GM19035 (cell line): ENCODE measurements around the gene PUSL1.
A peak's percentile ranks its signal among the peaks of the same experiment; 100 is the strongest.
"Not testable (repeated sequence)": the region's sequence is repeated elsewhere in the genome, so short reads cannot be mapped to it uniquely, and the experiment has no call there.

Source experiments
- ATAC-seq: cut with Tn5 transposase; IDR thresholded peaks from one replicate; pipeline ENCODE4 v1.9.1; 2021; ENCODE audit not compliant: unreplicated experiment

PUSL1 gene

DNA sequence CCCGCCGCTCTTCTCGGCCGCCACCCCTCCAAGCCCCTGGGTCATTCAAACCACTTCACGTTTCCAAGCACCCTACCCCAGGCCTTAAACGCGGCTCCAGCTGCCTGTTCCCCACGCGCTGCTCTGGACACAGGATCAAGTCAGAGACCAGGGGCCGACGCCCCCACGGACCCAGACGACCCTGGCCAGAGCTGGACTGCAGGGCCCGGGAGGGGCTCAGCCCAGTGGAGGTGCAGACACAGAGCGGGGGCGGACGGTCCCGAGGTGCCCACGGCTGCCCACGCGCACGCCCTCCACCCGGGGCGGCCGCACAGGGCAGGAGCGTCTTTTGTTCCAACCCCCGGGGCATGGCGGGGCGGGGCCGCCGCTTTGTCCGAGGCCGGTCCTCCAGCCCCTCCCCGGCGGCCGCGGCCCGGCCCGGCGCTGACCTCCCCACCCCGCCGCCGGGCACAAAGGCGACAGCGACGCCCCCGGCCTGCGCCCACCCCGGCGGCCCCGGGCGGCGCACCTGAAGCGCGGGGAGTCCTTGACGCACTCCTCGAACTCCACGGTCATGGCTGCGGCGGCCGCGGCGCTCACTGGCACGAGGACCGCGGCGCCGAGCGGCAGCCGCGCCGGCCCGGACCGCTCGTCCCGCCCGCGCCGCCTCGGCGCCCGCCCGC lies 1.0 kb upstream of the PUSL1 start:
- peak; percentile 8 for ATAC-seq

DNA sequence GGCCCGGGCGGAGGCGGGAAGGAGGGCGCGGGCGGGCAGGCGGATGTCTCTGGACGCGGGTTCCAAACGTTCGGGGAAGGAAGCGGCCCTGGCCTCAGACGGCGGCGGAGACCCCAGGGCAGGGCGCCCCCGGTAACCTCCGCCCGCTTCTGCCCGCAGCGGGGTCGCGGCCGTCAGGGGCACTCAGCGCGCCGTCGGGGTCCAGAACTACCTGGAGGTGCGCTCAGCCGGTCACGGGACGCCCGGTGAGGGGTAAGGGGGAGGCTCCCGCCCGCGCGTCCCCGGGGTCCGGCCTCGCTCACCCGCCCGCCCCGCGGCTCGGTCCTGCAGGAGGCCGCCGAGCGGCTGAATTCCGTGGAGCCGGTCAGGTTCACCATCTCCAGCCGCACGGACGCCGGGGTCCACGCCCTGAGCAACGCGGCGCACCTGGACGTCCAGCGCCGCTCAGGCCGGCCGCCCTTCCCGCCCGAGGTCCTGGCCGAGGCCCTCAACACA lies 406 bp downstream of the PUSL1 start:
- ATAC-seq: no peak

DNA sequence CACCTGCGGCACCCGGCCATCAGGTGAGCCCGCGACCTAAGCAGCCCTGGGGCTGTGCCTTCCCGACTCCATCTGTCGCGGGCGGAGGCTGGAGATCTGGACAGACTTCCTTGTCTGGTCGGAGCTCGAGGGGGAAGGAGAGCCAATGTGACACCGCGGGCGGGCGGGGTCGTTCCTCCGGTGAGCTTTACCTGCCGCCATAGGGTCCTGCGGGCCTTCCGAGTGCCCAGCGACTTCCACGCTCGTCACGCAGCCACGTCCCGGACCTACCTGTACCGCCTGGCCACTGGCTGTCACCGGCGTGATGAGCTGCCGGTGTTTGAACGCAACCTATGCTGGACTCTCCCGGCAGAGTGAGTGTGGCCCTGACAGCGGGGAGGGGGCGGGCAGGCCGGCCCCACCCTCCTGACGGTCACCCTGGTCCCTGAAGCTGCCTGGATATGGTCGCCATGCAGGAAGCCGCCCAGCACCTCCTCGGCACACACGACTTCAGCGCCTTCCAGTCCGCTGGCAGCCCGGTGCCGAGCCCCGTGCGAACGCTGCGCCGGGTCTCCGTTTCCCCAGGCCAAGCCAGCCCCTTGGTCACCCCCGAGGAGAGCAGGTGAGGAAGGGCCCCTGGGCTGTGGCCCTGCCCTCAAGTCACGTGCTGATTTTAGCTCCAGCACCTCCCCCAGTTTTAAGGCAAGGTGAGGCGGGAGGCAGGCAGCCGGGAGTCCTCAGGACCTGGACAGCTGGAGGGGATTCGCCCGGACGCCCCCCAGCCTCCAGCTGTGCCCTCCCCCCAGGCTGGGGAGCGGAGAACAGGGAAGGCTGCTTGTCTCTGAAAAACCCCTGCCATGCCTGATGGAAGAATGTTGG lies 1.1 kb downstream of the PUSL1 start:
- ATAC-seq: no peak

DNA sequence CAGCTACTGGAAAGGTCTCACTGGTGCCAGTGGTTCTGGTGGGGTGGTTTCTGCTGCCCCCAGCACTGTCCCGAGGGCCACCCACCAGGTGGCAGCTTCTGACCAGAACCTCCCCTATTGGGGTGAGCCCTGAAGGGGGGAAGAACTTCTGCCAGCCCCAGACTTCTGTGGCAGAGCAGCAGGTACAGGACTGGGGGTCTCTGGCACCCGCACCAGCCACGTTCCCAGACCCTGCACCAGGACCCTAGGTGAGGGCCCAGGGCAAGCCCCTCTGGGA lies 1.6 kb downstream of the PUSL1 start:
- no peak for ATAC-seq

DNA sequence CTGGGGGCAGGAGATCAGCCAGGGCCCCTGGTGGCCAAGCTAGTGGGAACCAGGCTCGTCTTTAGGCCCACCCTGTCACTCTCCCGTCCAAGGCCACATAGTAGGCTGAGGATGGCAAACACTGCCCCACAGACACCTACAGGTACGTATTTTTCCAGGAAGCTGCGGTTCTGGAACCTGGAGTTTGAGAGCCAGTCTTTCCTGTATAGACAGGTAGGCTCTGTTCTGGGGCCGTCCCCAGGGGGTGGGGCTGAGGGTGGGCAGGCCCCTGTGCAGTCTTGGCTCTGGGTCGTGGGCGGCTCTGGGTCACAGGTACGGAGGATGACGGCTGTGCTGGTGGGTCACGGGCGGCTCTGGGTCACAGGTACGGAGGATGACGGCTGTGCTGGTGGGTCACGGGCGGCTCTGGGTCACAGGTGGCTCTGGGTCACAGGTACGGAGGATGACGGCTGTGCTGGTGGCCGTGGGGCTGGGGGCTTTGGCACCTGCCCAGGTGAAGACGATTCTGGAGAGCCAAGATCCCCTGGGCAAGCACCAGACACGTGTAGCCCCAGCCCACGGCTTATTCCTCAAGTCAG lies 2.2 kb downstream of the PUSL1 start:
- no peak for ATAC-seq

DNA sequence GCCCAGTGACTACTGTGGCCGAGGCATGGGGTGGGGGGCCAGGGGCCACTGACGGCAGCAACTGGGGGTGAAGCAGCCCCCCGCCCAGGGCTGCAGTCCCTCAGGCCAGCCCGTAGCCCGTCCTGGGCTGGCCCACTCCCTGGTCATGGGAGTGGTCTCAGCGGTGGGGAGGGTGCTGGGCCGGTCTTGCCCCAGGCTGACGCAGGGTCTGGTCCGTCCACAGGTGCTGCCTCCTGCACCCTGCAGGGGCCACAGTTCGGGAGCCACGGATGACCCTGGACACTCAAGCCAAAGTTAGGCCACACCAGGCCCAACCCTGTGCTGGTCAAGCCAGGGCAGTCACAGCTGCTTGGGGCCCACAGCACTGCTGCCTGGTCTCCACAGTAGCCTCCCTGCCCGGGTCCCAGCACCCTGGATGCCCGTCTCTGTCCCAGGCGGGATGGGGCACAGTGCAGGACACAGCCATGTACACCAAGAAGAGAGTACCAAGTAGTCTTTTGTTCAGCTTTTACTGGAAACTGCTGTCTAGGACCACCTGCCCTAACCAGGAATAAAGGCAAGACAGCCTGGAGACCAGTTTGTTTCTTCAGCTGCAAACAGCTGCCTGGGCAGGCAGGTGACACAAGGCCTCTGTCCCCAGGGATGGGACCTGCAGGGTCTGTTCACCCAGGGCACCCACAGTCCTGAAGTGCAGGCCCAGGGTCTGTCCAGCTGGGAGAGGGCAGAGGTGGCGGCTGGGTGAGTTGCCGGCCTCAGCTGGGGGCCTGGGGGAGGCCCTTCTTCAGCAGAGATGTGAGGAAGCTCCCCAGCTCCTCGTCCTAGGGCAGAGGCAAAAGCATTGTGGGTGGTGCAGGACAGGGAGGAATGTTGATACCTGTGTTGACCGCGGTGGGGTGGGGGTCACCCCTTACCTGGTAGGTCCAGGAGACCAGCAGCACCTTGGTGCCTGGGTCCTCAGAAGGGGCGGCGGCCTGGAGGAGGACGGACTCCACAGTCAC lies 3.0 kb downstream of the PUSL1 start:
- ATAC-seq: no peak

DNA sequence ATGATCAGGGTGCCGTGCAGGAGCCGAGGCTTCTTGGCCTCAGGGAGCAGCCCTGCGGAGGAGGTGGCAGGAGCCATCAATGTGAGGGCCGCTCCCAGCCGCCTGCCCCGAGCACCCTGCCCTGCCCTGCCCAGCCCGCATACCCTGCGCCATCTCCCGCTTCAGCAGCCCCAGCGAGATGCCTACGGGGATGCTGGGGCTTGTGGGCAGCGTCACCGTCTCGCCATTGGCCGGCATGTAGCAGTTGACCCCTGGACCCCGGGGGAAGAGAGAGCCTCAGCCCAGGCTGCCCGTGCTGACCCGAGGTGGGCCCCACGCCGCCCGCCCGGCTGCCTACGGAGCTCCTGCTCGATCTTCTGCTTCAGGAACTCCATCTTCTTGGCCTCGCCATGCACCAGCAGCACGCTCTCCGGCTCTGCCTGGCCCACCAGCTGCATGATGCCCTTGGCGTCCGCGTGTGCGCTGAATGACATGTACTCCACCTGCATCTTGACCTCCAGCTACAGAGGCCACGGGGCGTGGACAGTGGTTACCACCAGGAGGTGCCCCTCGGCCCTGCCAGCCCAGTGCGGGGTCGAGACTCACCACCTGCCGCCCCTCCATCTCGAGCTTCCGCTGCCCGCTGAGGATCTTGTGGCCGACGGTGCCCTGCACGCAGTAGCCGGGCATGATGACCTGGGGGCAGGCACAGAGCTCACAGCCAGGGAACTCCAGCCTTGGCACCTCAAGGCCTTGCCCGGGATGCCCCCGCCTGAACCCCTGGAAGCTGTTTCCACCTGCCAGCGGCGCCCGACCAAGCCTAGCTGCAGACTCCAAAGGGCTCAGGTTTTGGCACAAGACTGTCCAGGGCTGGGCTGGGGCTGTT lies 4.3 kb downstream of the PUSL1 start:
- ATAC-seq: no peak

DNA sequence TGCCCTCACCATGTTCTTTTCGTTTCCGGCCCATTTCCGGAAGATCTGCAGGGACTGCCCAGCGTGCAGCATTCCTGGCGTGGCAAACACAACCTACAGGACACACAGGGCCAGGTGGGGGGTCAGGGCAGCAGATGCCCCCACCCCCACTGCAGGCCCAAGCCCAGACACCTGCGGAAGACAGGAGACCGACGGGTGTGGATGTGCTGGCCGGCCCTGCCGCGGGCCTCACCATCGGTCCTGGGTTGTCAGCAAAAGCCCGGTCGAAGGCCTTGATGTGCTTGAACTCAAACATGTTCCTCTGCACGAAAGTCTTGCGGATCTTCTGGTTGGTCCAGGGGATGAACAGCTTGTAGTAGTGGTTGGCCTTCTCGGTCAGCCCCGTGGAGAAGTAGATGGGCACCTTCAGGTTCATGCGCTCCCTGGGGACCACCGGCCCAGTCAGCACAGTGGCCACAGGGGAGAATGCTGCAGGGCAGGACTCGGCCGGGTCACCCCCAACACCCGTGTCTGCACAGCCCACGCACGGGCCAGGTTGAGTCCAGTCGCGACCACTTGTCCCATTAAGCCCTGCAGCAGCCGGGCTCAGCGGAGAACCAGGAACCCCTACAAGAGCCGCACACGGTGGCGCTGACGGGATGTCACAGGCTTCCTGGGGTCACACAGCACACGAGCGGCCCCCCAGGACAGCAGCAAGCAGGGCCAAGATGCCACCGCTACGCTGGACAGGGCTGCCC lies 5.3 kb downstream of the PUSL1 start:
- no peak for ATAC-seq

DNA sequence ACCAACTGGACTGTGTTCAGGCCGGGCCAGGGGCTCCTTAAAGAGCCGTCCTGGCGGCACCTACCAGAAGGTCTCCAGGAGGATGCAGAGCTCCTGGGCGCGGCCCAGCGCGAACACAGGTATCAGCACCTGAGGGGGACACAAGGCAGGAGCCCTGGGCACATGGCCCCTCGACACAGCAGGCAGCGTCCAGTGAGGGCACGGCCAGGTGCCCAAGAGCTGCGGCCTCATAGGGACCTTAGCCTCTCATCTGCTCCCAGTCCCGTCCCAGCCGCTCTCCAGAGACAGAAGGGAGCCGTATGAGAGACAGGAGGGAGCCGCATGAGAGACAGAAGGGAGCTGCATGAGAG lies 5.8 kb downstream of the PUSL1 start:
- no peak for ATAC-seq

DNA sequence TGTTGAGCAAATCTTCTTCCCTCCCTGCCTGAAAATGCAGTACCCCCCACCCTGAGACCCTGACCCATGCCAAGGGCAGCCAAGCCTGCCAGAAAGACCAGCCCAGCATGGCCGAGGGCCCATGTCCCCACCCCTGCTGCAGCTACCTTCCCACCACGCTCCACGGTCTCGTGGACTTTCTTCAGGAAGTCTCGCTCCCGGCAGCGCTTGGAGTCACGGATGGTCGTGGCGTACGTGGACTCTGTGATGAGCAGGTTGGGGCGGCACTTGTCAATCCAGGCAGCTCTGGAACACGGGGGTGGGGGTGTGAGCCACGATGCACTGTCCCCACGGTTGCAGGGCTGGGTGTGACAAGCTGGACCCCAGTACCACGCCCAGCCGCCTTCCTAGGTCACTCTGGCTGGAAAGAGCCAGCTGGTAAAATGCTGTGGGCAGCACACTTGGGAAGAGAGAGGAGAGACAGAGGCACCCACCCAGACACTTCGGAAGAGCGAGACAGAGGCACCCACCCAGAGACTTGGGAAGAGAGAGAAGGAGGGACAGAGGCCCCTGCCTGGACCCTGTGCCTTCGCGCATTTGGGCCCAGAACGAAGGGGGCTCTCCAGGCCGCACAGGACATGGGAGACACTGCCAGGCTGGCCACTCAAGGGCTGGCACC lies 6.4 kb downstream of the PUSL1 start:
- no peak for ATAC-seq

DNA sequence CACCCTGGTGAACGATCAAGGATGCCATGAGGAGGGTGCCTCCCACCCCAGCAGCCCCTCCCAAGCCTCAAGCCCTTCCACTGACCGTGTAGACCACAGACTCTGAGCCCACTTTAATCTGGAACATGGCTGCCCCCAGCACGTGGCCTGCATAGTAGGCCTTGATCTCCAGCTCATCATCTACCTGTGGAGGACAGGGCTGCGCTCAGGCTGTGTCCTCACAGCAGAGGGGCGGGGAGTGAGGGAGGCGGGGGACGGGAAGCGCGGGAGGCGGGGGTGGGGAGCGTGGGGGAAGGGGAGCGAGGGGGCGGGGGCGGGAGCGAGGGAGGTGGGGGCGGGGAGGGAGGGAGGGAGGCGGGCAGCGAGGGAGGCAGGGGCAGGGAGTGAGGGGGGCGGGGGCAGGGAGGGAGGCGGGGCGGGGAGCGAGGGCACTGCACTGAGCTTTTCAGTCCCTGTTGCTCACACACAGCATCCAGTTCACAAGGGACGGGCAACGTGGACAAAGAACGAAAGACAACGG lies 7.1 kb downstream of the PUSL1 start:
- no peak for ATAC-seq

DNA sequence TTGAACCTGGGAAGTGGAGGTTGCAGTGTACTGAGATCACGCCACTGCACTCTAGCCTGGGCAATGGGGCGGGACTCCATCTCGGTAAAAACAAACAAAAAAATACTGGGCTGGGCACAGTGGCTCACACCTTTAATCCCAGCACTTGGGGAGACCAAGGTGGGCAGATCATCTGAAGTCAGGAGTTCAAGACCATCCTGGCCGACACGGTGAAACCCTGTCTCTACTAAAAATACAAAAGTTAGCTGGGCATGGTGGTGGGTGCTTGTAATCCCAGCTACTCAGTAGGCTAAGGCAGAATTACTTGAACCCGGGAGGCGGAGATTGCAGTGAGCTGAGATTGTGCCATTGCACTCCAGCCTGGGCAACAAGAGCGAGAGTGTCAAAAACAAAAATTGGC lies 7.8 kb downstream of the PUSL1 start:
- ATAC-seq: not testable (repeated sequence)

DNA sequence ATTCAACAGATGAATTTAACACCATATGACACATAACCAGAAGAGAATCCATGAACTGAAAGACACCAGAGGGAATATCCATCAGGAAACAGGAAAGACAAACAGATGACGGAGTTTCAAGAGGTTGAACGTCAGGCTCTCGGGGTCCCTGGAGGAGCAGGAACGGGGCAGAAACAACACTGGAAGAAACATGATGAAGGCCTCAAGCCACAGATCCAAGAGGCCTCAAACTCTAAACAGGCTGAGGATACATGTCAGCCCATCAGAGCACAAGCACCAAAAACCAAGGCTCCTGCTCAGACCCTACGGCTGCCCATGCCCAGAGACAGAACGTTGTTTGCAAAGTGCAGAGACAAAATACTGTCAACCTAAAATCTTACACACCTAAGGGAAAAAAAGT lies 9.0 kb downstream of the PUSL1 start:
- ATAC-seq: no peak

DNA sequence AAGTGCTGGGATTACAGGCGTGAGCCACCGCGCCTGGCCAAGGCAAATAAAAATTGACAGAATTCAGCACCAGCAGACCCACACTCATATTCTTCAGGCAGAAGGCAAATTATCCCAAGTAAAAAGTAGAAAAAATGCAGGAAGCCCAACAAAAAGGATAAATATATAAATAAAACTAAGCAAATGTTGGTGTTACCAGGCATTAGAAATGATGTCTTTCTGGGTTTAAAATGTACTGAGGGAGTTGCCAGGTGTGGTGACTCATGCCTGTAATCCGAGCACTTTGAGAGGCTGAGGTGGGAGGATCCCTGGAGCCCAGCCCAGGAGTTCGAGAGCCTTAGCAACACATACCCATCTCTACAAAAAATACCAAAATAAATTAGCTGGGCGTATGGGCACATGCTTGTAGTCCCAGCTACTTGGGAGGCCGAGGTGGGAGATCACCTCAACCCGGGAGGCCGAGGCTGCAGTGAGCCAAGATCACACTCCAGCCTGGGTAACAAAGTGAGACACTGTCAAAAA lies 9.8 kb downstream of the PUSL1 start:
- no peak for ATAC-seq

DNA sequence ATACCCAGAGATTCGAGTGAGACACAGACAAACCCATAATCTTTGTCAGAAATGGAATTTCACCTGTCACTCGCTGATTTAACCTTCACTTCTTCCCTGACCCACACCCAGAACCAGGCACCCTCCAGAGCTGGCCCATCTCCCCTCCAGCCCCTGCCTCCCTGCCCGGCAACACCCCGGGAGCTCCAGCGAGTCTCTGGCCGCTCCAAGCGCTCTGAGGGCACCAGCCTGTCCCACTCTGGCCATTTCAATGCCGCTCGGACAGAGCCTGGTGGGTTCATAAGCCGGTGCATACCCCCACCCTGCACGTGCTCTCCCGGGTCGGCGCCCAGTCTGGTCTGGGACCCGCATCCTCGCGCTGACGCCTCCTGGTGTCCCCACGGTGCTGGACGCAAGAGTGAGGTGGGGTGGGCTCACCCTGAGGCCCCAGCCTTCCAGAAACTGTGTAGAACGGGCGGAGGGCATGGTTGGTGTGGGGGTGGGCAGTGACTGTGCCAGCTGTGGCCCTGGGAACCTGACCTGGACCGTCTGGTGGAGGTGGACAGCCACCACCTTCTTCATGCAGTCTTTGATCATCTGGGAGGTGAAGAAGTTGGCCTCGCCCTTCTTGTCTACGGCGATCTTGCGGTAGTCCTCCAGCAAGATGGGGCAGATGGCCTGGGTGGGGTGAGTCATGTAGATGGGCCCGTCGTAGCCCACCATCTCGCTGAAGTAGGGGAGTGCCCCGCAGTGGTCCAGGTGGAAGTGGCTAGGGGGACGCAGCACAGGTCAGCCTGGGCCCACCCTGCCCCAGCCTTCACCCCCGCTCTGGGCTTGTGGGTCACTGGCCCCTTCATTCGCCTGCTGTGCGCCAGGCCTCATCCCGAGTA lies 10.6 kb downstream of the PUSL1 start:
- ATAC-seq: no peak

DNA sequence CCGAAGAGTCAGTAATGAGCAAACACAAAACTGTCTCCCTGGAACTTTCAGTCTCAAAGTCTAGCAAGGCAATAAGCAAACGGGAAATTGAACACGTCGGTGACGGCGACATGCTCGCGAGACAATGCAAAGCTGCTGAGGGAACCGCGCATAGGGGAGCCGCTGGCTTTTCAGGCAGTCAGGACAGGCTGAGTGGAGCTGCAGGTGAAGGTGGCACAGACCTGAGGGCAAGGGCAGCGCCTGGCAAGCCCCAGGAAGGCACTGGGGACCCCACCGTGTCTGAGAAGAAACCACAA lies 11.2 kb downstream of the PUSL1 start:
- no peak for ATAC-seq

DNA sequence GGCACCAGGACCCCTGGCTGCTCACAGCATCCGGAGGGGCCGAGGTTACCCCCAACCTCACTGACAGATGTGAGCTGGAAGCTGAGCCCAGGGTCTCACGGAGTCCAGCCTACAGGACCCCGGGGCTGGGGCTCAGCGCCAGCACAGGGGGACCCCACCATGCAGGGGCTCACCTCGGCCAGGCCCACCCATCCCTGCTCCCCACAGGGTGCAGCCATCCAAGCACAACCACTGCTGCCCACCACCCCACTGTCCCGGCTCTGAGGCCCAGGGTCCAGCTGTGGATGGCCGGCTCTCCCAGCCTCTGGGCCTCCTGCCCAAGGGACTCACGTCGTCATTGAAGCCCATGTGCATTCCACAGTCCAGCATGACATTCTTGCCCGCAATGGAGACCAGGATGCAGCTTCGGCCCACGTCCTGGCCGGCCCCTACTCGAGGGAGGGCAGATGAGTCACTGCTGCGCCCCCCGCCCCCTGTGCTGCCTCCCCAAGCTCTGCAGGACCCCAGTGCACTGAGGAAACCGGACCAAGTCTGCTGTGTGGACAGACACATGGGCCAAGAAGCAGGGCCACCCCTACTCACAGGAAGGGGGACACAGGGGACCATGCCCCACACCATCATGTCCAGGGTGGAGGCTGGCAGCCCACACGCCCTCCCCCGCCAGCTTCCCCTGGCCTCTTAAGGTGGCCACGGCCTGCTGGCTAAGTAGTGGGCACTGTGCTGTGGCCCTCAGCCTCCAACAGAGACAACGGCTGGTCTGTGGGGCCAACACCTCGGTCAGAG lies 12.5 kb downstream of the PUSL1 start:
- ATAC-seq: no peak
